LNCaP clone FGC (cell line): ENCODE data around the gene SWAP70.
"Not testable (repeated sequence)": the region's sequence is repeated elsewhere in the genome, so short reads cannot be mapped to it uniquely, and the experiment has no call there.

ENCODE experiments used
- DNase-seq: peaks from one replicate; pipeline ENCODE4 v3.0.0-alpha.2; 2011; ENCODE audit warnings: low read depth
- H3K4me3 ChIP-seq: 2 replicates; pipeline ENCODE4 v1.5.1; 2011; ENCODE audit warnings: mild to moderate bottlenecking, low read depth, low read length, control low read depth
- TF ChIP-seq, protein P1 (sequence below): IDR thresholded peaks from 2 replicates; pipeline ENCODE4 v1.5.1; 2012; ENCODE audit warnings: mild to moderate bottlenecking; ENCODE audit not compliant: control insufficient read depth, insufficient read depth; ENCODE audit errors: extremely low read depth

Gene SWAP70

DNA sequence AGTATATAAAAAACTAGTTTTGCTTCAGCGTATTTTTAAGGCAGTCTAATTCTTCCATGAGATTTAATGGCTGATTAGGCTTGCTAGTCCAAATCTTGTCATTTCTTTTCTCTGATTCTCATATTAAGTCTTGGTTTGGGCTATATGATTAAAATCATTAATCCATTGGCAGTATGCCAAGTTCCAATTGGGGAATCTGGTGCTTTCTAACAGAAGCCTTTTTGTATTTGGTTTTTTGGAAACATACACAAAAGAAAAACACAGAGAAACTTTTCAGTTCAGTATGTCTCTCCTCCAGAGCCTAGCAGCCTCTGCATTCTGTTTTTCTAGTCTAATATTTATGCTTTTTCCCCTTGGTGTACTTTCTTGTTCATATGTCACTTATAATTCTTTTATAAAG is 37.9 kb downstream of the SWAP70 start:
- TF ChIP-seq, protein P1, sequence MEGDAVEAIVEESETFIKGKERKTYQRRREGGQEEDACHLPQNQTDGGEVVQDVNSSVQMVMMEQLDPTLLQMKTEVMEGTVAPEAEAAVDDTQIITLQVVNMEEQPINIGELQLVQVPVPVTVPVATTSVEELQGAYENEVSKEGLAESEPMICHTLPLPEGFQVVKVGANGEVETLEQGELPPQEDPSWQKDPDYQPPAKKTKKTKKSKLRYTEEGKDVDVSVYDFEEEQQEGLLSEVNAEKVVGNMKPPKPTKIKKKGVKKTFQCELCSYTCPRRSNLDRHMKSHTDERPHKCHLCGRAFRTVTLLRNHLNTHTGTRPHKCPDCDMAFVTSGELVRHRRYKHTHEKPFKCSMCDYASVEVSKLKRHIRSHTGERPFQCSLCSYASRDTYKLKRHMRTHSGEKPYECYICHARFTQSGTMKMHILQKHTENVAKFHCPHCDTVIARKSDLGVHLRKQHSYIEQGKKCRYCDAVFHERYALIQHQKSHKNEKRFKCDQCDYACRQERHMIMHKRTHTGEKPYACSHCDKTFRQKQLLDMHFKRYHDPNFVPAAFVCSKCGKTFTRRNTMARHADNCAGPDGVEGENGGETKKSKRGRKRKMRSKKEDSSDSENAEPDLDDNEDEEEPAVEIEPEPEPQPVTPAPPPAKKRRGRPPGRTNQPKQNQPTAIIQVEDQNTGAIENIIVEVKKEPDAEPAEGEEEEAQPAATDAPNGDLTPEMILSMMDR: no peak
- no peak overlapping the region for H3K4me3 ChIP-seq
- no peak for DNase-seq

- no peak for DNase-seq
- TF ChIP-seq, protein P1: no peak
Observed at GRCh38 chr11:9703280-9703679, 39.4 kb downstream of the SWAP70 start.

DNA sequence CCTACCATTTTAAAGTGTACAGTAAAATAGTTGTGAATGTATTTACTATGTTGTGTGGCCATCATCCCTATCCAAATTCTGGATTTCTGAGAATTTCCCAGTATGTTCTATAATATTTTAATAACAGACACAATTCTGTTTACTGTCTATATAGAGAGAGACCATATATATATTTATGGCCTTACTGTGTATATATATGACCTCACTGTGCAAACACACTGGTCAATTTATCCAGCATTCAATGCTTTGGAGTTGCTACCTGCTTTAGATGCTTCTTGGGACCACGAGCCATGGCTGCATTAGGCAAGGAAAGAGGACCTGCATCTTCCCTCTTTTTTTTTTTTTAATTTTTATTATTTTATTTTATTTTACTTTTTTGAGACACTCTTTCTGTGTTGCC is 40.2 kb downstream of the SWAP70 start:
- TF ChIP-seq, protein P1: no peak
- H3K4me3 ChIP-seq: no peak overlapping the region
- DNase-seq: peak; percentile 59

More at GRCh38 chr11:9703280-9703679, 39.4 kb downstream of the SWAP70 start:
- H3K4me3 ChIP-seq: no peak overlapping the region

- no peak overlapping the region for H3K4me3 ChIP-seq
- TF ChIP-seq, protein P1: no peak
- no peak for DNase-seq
Observed at GRCh38 chr11:9704620-9705019, 40.7 kb downstream of the SWAP70 start.

DNA sequence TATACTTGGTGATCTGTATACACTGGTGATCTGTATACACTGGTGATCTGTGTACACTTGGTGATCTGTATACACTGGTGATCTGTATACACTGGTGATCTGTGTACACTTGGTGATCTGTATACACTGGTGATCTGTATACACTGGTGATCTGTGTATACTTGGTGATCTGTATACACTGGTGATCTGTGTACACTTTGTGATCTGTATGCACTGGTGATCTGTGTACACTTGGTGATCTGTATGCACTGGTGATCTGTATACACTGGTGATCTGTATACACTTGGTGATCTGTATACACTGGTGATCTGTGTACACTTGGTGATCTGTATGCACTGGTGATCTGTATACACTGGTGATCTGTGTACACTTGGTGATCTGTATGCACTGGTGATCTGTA is 41.5 kb downstream of the SWAP70 start:
- not testable (repeated sequence) for DNase-seq, H3K4me3 ChIP-seq

DNA sequence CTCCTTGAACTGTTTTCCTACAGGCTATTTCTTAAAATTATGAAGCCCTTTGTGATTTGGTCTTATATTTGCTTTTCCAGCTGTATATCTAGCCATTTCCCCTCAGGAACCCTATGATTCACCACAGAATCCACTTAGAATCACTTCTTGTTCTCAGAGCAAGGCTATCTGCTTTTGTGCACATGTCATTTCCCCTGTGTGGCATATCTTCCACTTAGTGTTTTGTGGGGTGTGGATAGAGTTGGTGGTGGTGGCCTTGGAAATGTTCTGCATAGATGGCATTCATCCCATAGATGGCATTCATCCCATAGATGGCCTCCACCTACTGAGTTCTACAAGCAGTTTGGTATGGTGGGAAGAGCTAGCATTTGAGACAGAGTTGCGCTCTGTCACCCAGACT is 44.7 kb downstream of the SWAP70 start:
- TF ChIP-seq, protein P1: no peak
- no peak for DNase-seq
- H3K4me3 ChIP-seq: no peak overlapping the region

DNA sequence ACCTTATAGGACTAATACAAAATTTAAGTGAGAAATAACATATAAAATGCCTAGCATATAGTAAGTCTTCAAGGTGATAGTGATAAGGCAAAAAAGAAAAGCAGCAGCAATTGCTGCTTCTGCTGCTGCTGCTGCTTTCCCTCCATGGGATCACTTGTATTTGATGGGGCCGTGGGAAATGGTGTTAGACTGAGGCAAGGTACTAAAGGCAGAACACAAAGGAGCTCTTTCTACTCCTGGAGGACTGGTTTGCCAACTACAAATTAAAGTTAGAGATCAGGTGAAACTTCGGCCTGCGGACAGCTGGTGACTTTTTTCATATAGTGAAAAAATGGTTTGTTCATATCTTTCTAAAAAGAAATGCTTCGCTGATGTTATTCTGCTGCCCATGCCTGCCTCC is 46.3 kb downstream of the SWAP70 start:
- DNase-seq: no peak
- TF ChIP-seq, protein P1: no peak
- no peak overlapping the region for H3K4me3 ChIP-seq
